D721Med (cell line): ENCODE results near the gene CHRND.

Experiments
- DNase-seq: peaks from one replicate; pipeline ENCODE4 v3.0.0; 2011; ENCODE audit warnings: low spot score; ENCODE audit not compliant: insufficient read length
- FAIRE-seq: peaks from 2 replicates; lab custom pipeline; 2011; peaks lifted over from hg19 to GRCh38; lab: Jason Lieb, UNC
- TF ChIP-seq, protein P1 (sequence below): IDR thresholded peaks from 2 replicates; pipeline ENCODE4 v1.5.1; 2012; ENCODE audit warnings: mild to moderate bottlenecking, control low read depth; ENCODE audit not compliant: insufficient read depth; ENCODE audit errors: missing control alignments

CHRND gene

DNA sequence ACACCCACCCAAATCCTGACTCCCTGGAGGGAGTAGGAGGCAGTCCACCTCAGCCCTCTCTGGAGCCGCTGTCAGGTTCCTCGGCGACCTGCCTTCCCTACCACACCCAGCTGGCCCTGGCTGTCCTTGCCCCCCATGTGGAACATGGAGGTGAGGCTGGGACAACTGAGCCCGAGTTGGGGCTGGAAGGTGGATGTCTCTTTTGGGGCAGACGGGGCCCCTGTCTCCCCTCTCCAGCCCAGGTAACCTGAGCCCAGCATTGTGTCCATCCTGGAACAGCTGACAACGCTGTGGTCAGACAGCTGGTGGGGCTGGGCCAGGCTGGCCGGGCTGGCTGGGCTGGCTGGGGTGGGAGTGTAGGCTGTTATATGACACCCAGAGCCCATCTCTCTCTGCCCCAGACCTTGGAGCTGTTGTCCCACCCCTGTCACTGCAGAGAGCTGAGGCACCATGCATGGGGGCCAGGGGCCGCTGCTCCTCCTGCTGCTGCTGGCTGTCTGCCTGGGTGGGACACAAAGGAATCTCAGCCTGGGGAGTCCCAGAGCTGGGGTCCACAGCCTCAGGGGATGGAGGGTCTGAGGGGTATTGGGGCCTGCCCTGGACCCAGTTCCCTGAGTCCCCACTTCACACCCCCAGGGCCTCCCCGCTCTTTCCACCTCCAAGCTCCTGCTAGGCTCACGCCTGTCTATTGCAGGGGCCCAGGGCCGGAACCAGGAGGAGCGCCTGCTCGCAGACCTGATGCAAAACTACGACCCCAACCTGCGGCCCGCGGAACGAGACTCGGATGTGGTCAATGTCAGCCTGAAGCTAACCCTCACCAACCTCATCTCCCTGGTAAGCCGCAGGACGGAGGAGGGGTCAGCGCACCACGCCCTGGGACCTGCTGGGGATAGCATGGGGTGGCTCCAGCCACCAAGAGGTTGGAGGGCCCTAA, 13.6 kb downstream of the CHRND start, which contains the start of gene CHRNG:
Gene CHRNG (plus strand): TSS at position 395 of the 934 bp plus-strand sequence. CDS start 56 bp downstream, at position 451.
- DNase-seq (peak; percentile 14), FAIRE-seq (no peak)
- TF ChIP-seq, protein P1, sequence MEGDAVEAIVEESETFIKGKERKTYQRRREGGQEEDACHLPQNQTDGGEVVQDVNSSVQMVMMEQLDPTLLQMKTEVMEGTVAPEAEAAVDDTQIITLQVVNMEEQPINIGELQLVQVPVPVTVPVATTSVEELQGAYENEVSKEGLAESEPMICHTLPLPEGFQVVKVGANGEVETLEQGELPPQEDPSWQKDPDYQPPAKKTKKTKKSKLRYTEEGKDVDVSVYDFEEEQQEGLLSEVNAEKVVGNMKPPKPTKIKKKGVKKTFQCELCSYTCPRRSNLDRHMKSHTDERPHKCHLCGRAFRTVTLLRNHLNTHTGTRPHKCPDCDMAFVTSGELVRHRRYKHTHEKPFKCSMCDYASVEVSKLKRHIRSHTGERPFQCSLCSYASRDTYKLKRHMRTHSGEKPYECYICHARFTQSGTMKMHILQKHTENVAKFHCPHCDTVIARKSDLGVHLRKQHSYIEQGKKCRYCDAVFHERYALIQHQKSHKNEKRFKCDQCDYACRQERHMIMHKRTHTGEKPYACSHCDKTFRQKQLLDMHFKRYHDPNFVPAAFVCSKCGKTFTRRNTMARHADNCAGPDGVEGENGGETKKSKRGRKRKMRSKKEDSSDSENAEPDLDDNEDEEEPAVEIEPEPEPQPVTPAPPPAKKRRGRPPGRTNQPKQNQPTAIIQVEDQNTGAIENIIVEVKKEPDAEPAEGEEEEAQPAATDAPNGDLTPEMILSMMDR, result no peak

DNA sequence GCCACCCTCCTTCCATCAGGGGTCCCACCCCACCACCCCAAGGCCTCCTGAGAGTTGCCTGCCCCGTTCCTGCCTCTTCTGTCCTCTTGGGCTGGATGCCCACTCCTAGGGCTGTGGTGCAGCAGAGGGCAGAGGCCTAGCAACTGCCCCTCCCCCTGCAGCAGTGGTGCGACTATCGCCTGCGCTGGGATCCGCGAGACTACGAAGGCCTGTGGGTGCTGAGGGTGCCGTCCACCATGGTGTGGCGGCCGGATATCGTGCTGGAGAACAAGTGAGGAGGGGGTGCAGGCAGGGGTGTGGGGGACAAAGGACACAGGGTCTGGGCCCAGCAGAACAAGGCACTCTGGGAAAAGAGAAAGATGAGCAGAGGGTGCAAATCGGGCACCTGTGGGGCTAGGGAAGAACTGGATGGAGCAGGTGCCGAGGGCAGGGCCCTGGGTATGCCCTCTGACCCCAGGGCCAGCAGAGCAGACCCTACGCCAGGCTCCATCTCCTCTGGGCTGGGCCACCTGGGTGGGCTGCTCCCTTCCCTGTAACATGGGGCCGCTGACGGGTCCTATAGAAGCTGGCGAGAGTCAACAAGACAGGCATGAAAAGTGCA, 14.6 kb downstream of the CHRND start:
- peak; percentile 14 for DNase-seq
- no peak for FAIRE-seq
- TF ChIP-seq, protein P1, result no peak

DNA sequence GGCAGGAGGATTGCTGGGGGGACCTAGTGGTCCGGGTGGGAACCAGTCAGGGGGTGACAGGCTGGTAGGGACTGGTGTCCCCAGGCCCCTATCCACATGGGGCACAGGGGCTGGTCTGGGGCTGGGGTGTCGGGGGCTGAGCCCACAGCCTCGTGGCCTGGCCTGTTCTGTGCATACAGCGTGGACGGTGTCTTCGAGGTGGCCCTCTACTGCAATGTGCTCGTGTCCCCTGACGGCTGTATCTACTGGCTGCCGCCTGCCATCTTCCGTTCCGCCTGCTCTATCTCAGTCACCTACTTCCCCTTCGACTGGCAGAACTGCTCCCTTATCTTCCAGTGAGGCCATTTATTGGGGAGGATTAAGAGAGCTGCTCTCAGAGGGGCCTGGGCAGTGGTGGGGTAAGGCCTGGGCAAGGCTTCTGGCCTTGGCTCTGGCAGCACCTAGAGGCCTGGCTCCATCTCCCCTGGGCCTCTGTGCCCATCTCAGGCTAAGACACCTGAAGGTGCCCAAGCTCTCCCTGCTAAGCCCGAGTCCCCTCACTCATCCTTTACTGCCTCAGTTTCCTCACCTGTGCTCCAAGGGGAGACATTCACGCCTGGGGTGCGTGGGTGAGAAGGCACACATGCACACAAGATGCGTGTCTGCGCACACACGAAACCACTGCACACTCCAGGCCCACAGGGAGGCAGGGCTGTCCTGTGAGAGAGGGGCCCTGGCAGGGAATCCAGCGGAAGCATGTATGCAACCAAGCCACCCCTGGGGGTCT, 15.4 kb downstream of the CHRND start:
- FAIRE-seq, result no peak
- DNase-seq, result peak; percentile 15
- TF ChIP-seq, protein P1, result no peak

DNA sequence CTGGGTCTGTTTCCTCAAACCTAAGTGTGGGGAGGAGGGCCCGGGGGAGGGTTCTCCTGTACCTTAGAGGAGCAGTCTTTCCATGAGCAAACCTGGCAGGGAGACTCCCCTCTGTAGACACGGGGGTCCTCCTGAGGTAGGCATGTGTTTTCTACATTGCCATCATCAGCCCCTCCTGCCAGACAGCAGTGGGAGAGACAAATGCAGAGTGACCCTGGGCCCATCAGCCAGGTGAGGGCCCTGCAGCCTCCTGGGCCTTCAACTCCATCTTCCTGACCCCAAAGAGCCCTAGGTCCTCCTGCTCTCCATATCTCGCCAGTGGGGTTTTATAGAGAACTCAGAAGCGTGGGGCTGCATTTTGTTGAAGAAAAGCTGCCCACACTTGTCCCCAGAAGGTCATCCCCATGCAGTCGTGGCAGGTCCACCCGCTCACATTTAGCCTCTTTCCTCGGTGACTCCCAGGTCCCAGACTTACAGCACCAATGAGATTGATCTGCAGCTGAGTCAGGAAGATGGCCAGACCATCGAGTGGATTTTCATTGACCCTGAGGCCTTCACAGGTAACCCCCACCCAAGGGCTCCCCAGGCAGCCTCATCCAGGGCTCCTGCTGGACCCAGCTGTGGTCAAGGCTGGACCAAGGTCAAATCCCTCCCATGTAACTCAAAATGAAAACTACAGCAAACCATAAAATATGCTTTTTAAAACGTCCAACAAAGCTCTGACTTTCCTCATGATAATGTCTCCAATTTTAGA, 16.2 kb downstream of the CHRND start:
- TF ChIP-seq, protein P1, result no peak
- DNase-seq, result peak; percentile 19
- no peak for FAIRE-seq

DNA sequence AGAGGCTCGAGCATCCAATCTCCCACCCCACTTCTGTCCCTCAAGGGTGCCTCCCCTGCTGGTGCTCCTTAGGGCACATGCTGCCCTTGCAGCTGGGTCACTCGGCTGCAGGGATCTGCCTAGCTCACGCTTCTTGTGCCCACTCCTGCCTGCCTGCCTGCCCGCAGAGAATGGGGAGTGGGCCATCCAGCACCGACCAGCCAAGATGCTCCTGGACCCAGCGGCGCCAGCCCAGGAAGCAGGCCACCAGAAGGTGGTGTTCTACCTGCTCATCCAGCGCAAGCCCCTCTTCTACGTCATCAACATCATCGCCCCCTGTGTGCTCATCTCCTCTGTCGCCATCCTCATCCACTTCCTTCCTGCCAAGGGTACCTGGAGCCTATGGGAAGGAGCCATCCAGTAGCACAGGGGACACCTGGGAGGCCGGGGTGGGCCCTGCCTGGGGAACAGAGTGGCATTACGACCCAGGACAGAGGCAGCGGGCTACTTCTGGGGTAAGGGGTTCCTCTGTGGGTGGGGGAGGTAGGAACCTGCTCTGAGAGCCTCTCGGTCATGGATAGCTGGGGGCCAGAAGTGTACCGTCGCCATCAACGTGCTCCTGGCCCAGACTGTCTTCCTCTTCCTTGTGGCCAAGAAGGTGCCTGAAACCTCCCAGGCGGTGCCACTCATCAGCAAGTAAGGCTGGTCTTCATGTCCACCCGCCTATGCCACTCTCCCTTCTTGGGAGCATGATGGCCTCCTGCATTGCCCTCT, 16.9 kb downstream of the CHRND start:
- DNase-seq (no peak), FAIRE-seq (no peak)
- TF ChIP-seq, protein P1, result no peak

DNA sequence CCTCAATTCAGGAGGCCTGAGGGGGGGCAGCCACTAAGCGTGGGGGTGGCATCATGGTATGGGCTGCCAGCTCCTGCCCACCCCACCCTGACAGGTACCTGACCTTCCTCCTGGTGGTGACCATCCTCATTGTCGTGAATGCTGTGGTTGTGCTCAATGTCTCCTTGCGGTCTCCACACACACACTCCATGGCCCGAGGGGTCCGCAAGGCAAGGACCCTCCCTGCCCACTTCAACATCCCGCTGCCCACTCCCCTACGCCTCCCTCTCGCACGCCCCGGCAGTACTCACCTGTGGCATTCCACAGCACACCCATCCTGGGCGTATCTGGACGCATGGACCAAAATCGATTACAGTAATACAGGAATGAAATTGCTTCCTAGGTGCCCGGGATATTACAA, 17.5 kb downstream of the CHRND start:
- FAIRE-seq (no peak), DNase-seq (peak; percentile 14)

More for the DNA sequence above, 17.5 kb downstream of the CHRND start:
- TF ChIP-seq, protein P1, result no peak
